Breast epithelium (tissue), 4 donors: ENCODE results near the gene LRRC9. TPM values are rescaled to one million over a fixed set of nuclear protein-coding genes. Genes with fewer than 3 reads are reported as not detected.

Experiments
- DNase-seq, 2 donors: peaks; one replicate each; pipeline ENCODE4 v3.0.0-alpha.2; 2019; ENCODE audit warnings: low spot score in 2 of 2
- H3K27ac ChIP-seq, 2 donors: fragments of 200-600 bp; sonication (generic) in 1 of 2; one replicate each; pipeline ENCODE4 v1.5.1; 2016 to 2019; ENCODE audit warnings: mild to moderate bottlenecking in 1 of 2
- H3K27me3 ChIP-seq, 2 donors: fragments of 200-600 bp; sonication (generic) in 1 of 2; one replicate each; pipeline versions ENCODE4 v1.5.1 to v1.6.0; 2017 to 2019; ENCODE audit warnings: control low read depth in 1 of 2, mild to moderate bottlenecking in 1 of 2
- H3K36me3 ChIP-seq: fragments of 200-600 bp; one replicate; pipeline ENCODE4 v1.5.1; 2019
- H3K4me1 ChIP-seq, 2 donors: fragments of 200-600 bp; sonication (generic); one replicate each; pipeline ENCODE4 v1.5.1; 2016 to 2019; ENCODE audit warnings: control low read depth in 1 of 2
- H3K4me3 ChIP-seq, 3 donors: fragments of 200-600 bp; sonication (generic); 1 replicate in 2 of 3; 2 replicates in 1 of 3; pipeline ENCODE4 v1.5.1; 2016 to 2019; ENCODE audit warnings: mild to moderate bottlenecking in 3 of 3, moderate library complexity in 2 of 3
- H3K9me3 ChIP-seq, 2 donors: fragments of 200-600 bp; sonication (generic) in 1 of 2; one replicate each; pipeline ENCODE4 v1.5.1; 2016 to 2019; ENCODE audit warnings: control low read depth in 1 of 2
- CTCF ChIP-seq, 3 donors: fragments of 450-650 bp; IDR thresholded peaks; one replicate each; pipeline ENCODE4 v1.5.1; 2016 to 2017; ENCODE audit warnings: antibody characterized with exemption in 3 of 3, mild to moderate bottlenecking in 3 of 3, moderate library complexity in 3 of 3
- POLR2A ChIP-seq: fragments of 450-650 bp; IDR thresholded peaks from one replicate; pipeline ENCODE4 v1.6.1; 2016; ENCODE audit warnings: antibody characterized with exemption, mild to moderate bottlenecking, moderate library complexity
- POLR2AphosphoS5 ChIP-seq, 3 donors: sonication (generic); formaldehyde crosslinking; IDR thresholded peaks; one replicate each; pipeline ENCODE4 v1.6.1; 2017; ENCODE audit warnings: antibody characterized with exemption in 3 of 3
- intact Hi-C: fragments of 100-400 bp; cut with DNase I; formaldehyde crosslinking; loops from one replicate; pipeline ENCODE4 v1.15.1; 2023; ENCODE audit warnings: low total_unique reads
- total RNA-seq, 3 donors: library from RNA; depleted of rRNA; stranded (reverse); fragments of >200 nt; gene quantifications; one replicate each; pipeline ENCODE4 v1.1.0, GENCODE V29; 2016

The LRRC9 gene
- total RNA-seq, 3 donors from 2014 or later, result 0.16 TPM; not detected in 2

DNA sequence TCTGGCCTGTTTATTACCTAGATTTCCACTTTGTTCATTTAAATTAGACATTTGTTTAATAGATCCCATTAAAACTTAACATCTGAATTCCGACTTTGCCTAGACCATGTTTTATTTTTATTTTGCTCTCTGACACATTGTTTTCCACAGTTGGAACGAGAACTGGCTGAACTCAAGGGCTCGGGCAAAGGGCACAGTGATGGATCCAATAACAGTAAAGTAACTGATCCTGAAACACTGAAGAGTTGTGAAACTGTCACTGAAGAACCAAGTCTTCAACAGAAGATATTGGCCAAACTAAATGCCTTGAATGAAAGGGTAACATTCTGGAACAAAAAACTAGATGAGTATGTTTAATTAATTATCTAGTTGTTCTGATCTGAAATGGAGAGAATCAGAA lies 39.7 kb downstream of the LRRC9 start:
- H3K27ac ChIP-seq, result no peak overlapping the region
- TF ChIP-seq POLR2AphosphoS5 (IDR thresholded peaks at IDR 0.05), result no peak
- H3K4me3 ChIP-seq, result no peak overlapping the region
- intact Hi-C loops, result no loop called here
- no peak for DNase-seq
- H3K36me3 ChIP-seq, result no peaks in the 10 kb centered on the region
- H3K9me3 ChIP-seq, result peaks cover 0 to 6% of the 10 kb centered on the region in 2 donors
- H3K27me3 ChIP-seq, result no peaks in the 10 kb centered on the region
- H3K4me1 ChIP-seq, result no peaks in the 10 kb centered on the region

DNA sequence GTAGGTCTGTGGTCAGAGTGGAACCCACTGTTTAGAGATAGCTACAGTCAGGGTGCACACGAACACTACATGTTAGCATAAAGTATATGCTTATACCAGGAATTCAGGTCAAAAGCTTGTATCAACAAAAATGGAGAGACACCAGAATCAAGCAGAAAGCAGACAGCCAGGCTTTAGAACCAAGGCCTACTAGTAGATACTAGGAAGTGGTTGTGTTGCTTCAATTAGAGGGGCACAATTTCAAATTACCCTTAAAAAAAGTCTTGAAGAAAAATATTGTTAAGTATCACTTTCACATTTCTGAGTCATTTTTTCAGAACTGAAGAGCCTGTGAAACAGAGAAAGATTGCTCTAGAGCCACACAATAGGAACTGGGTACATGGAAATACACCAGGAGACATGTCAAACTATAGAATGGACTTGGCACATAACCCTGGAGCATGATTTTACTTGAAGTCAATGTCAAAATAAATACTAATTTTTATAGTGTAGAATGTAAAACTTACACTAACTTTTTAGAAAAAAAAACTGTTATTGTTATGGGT lies 41.6 kb downstream of the LRRC9 start:
- Histone ChIP-seq H3K27me3 (no peaks in the 10 kb centered on the region), H3K4me3 (no peak overlapping the region), H3K9me3 (no peaks in the 10 kb centered on the region), H3K4me1 (no peaks in the 10 kb centered on the region), H3K27ac (no peak overlapping the region), H3K36me3 (no peaks in the 10 kb centered on the region)
- DNase-seq, result no peak
- TF ChIP-seq POLR2AphosphoS5 (IDR thresholded peaks at IDR 0.05) (no peak), POLR2A (no peak), CTCF (IDR thresholded peaks at IDR 0.05) (no peak)
- intact Hi-C loops, result no loop called here

DNA sequence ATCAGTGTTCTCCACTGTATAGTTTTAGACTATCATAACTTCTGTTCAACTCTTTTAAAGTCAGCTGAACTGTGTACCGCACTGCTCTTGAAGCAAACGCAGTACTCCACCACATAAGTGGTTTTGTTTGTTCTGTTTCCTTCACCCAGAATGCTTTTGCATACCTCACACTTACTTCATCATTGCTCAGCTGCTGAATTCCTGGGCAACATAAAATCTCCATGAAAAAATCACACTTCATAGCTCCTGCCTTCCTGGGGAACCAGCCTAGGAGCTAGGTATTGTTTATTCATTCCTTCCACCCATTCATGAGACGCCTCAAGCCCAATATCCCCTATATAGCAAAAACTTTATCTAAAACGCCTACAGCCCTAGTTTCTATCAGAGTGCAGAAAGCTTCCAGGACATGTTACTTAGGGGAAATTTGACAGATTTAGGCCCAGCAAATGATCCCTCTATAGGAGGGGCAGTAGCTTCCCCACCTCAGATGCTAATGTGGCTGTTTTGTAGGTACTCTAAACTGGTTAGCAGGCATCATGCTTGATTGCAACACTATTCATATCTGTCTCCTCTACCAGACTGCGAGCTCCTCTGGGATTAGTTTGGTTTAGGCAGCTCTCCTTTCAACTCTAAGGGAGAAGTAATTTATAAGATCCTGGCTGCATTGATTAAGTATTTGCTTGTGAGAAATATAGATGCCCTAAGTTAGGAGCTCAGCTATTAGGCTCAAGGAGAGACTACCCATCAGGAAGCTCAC lies 44.5 kb downstream of the LRRC9 start:
- intact Hi-C loops, result no loop called here

GRCh38 chr14:59969319-59969718 lies 49.4 kb downstream of the LRRC9 start:
- DNase-seq, result no peak
- H3K36me3 ChIP-seq, result no peaks in the 10 kb centered on the region
- TF ChIP-seq CTCF (IDR thresholded peaks at IDR 0.05) (no peak), POLR2A (no peak), POLR2AphosphoS5 (IDR thresholded peaks at IDR 0.05) (no peak)
- H3K9me3 ChIP-seq, result no peaks in the 10 kb centered on the region
- no peak overlapping the region for H3K4me3 ChIP-seq
- no peaks in the 10 kb centered on the region for H3K4me1 ChIP-seq
- H3K27ac ChIP-seq, result peak overlapping the region in 1 of 2 donors; percentile 41
- intact Hi-C loops, result no loop called here
- H3K27me3 ChIP-seq, result no peaks in the 10 kb centered on the region

More for the DNA sequence above, 44.5 kb downstream of the LRRC9 start:
- DNase-seq, result no peak
- Histone ChIP-seq H3K4me3 (no peak overlapping the region), H3K27ac (no peak overlapping the region), H3K9me3 (no peaks in the 10 kb centered on the region), H3K27me3 (no peaks in the 10 kb centered on the region), H3K4me1 (no peaks in the 10 kb centered on the region), H3K36me3 (no peaks in the 10 kb centered on the region)
- no peak for TF ChIP-seq CTCF (IDR thresholded peaks at IDR 0.05)
- TF ChIP-seq POLR2A, result no peak
- TF ChIP-seq POLR2AphosphoS5 (IDR thresholded peaks at IDR 0.05), result no peak

DNA sequence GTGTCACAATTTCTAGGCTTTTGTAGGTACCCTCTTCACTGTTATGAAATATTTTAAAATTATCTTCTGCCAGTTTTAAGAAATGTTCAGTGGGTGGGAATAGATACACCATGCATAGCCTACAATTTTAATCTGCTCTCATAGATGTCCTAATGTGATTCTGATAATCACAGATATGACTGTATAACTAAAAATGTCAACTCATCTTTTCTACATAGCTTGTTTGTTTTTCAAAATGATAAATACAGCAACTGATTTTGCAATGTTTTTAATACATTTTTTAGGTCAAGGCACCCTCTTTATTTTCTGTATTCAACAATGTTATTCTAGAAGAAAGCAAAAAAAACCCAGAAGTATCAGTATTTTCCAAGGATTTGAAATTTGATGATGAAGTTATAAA lies 61.6 kb downstream of the LRRC9 start:
- intact Hi-C loops, result no loop called here
- Histone ChIP-seq H3K36me3 (no peaks in the 10 kb centered on the region), H3K27ac (no peak overlapping the region), H3K9me3 (no peaks in the 10 kb centered on the region), H3K4me3 (no peak overlapping the region), H3K27me3 (no peaks in the 10 kb centered on the region), H3K4me1 (no peaks in the 10 kb centered on the region)
- DNase-seq, result no peak
- TF ChIP-seq POLR2AphosphoS5 (IDR thresholded peaks at IDR 0.05) (no peak), CTCF (IDR thresholded peaks at IDR 0.05) (no peak), POLR2A (no peak)
